ENCODE results near the gene DIAPH3.

Gene DIAPH3

DNA sequence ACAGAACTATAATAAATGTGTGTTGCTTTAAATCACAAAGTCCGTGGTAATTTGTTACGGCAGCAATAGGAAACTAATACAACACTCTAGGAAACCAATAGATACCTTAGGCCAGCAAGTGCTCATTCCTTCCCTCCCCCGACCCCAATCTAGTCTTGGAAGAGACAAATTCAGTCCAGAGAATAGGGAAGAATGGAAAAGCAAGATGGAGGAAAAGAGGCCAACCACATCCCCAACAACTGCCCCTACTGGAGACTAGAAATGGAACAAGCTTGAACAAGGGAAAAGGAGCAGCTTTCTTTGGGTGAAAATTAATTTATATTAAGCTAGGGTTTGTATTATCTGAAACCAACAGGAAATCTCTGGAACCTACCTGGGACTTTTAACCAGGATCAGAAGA, 54.4 kb downstream of the DIAPH3 start:
- Histone ChIP-seq H3K4me1 (ENCODE audit: control insufficient read depth, low read length) (no peaks in the 10 kb centered on the region), H3K9me3 (ENCODE audit: control insufficient read depth, insufficient read depth, low read length) (0 out of 2 replicates have a peak, but pooled peaks cover 3% of the 10 kb centered on the region), H3F3A (ENCODE audit: control insufficient read depth, insufficient read depth) (no peaks in the 10 kb centered on the region), H3K79me2 (ENCODE audit: control insufficient read depth, low read length) (no peaks in the 10 kb centered on the region; the same call in 1 of the 2 replicates), H4K20me1 (ENCODE audit: control insufficient read depth, insufficient read depth, low read depth, low read length) (no peaks in the 10 kb centered on the region), H3K27ac (ENCODE audit: low read depth, low read length) (no peak overlapping the region), H3K4me3 (ENCODE audit: low read length) (no peak overlapping the region), H3K36me3 (ENCODE audit: control insufficient read depth, low read length) (peaks cover 46% of the 10 kb centered on the region), H3K9me2 (replicated peaks; ENCODE audit: control insufficient read depth, low read length) (no peaks in the 10 kb centered on the region), H3K4me2 (ENCODE audit: low read length) (no peak overlapping the region), H3K27me3 (ENCODE audit: control insufficient read depth, low read length) (no peaks in the 10 kb centered on the region)
- no peak for TF ChIP-seq EZH2phosphoT487 (IDR thresholded peaks at IDR 0.05; ENCODE audit: borderline replicate concordance, low read length)
- TF ChIP-seq, protein P1, sequence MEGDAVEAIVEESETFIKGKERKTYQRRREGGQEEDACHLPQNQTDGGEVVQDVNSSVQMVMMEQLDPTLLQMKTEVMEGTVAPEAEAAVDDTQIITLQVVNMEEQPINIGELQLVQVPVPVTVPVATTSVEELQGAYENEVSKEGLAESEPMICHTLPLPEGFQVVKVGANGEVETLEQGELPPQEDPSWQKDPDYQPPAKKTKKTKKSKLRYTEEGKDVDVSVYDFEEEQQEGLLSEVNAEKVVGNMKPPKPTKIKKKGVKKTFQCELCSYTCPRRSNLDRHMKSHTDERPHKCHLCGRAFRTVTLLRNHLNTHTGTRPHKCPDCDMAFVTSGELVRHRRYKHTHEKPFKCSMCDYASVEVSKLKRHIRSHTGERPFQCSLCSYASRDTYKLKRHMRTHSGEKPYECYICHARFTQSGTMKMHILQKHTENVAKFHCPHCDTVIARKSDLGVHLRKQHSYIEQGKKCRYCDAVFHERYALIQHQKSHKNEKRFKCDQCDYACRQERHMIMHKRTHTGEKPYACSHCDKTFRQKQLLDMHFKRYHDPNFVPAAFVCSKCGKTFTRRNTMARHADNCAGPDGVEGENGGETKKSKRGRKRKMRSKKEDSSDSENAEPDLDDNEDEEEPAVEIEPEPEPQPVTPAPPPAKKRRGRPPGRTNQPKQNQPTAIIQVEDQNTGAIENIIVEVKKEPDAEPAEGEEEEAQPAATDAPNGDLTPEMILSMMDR (IDR thresholded peaks at IDR 0.05; ENCODE audit: low read depth, low read length, poor library complexity, severe bottlenecking), result no peak

DNA sequence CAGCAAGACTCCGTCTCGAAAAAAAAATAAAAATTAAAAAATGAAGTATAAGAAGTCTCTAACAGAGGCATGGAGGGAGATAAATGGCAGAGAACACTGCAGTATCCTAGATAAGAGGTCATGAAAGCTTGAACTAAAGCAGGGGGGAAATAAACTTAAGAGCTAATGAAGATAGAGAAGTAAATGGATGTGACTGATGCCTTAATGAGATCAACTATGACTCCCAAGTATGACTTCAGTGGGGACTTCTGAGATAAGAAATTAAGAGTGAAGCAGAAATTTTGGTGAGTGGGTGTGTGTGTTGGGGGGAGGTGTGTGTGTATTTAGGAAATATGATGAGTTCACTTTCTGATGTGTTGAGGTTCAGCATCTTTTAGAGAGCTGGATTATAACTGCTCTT, 55.1 kb downstream of the DIAPH3 start:
- no peaks in the 10 kb centered on the region; the same call in 1 of the 2 replicates for H3K79me2 ChIP-seq (ENCODE audit: control insufficient read depth, low read length)
- H3K27me3 ChIP-seq (ENCODE audit: control insufficient read depth, low read length), result no peaks in the 10 kb centered on the region

DNA sequence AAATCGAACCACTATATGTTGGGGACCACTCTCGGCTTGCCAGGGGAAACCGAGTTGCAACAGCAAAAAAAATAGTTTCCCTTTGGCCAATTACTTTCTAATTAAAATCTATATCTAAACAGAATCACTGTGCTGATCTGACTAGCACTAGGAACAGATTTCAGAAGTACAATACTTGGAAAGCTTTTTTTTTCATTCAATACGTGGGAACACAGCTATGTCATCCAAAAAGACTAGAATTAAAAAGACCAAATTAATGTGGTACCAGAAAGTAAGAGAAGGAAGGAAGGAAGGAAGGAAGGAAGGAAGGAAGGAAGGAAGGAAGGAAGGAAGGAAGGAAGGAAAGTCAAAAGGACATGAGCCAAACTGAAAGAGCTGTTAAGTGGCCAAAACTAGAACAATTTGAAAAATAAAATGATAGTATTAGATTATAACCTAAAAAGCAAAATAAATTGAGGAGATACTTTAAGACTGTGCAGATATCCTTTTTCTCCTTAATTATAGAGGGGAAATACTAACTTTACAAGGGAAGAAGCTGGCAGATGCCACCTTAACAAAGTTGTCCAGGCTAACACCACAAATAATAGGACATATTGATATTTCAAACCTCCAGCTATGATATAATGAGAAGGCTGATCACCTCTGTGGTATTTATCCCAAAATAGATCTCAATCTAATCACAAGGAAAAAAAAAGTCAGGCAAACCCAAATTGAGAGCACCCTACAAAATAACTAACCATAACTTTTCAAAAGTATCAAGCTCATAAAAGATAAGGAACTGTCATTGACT, 63.9 kb downstream of the DIAPH3 start:
- Histone ChIP-seq H3K4me1 (ENCODE audit: control insufficient read depth, low read length) (no peaks in the 10 kb centered on the region), H3K9me3 (ENCODE audit: control insufficient read depth, insufficient read depth, low read length) (no peaks in the 10 kb centered on the region), H4K20me1 (ENCODE audit: control insufficient read depth, insufficient read depth, low read depth, low read length) (no peaks in the 10 kb centered on the region), H3K79me2 (ENCODE audit: control insufficient read depth, low read length) (peaks cover 6% of the 10 kb centered on the region), H3K36me3 (ENCODE audit: control insufficient read depth, low read length) (peaks cover 27% of the 10 kb centered on the region), H3K4me3 (ENCODE audit: low read length) (no peak overlapping the region), H3F3A (ENCODE audit: control insufficient read depth, insufficient read depth) (no peaks in the 10 kb centered on the region), H3K27me3 (ENCODE audit: control insufficient read depth, low read length) (no peaks in the 10 kb centered on the region), H3K9me2 (replicated peaks; ENCODE audit: control insufficient read depth, low read length) (no peaks in the 10 kb centered on the region), H3K4me2 (ENCODE audit: low read length) (no peak overlapping the region), H3K27ac (ENCODE audit: low read depth, low read length) (no peak overlapping the region)
- TF ChIP-seq EZH2phosphoT487 (IDR thresholded peaks at IDR 0.05; ENCODE audit: borderline replicate concordance, low read length), result no peak
- TF ChIP-seq, protein P1 (IDR thresholded peaks at IDR 0.05; ENCODE audit: low read depth, low read length, poor library complexity, severe bottlenecking), result no peak

More for the DNA sequence above, 55.1 kb downstream of the DIAPH3 start:
- Histone ChIP-seq H3K4me1 (ENCODE audit: control insufficient read depth, low read length) (no peaks in the 10 kb centered on the region), H4K20me1 (ENCODE audit: control insufficient read depth, insufficient read depth, low read depth, low read length) (no peaks in the 10 kb centered on the region), H3K27ac (ENCODE audit: low read depth, low read length) (no peak overlapping the region), H3F3A (ENCODE audit: control insufficient read depth, insufficient read depth) (no peaks in the 10 kb centered on the region), H3K4me3 (ENCODE audit: low read length) (no peak overlapping the region), H3K4me2 (ENCODE audit: low read length) (no peak overlapping the region), H3K9me3 (ENCODE audit: control insufficient read depth, insufficient read depth, low read length) (no peaks in the 10 kb centered on the region), H3K36me3 (ENCODE audit: control insufficient read depth, low read length) (peaks cover 39% of the 10 kb centered on the region), H3K9me2 (replicated peaks; ENCODE audit: control insufficient read depth, low read length) (no peaks in the 10 kb centered on the region)
- TF ChIP-seq, protein P1 (IDR thresholded peaks at IDR 0.05; ENCODE audit: low read depth, low read length, poor library complexity, severe bottlenecking), result no peak
- no peak for TF ChIP-seq EZH2phosphoT487 (IDR thresholded peaks at IDR 0.05; ENCODE audit: borderline replicate concordance, low read length)

All from DOHH2 (cell line).